Upper lobe of right lung (tissue), 1 donor: ENCODE data around the gene COMMD9. TPM values are rescaled to one million over a fixed set of nuclear protein-coding genes. Genes with fewer than 3 reads are reported as not detected.
A peak's percentile ranks its signal among the peaks of the same experiment; 100 is the strongest.
"Not testable (repeated sequence)": the region's sequence is repeated elsewhere in the genome, so short reads cannot be mapped to it uniquely, and the experiment has no call there.

ENCODE experiments used
- ATAC-seq: fragments of 200-7000 bp; cut with Tn5 transposase; one replicate; pipeline ENCODE4 v1.9.1; 2020; ENCODE audit warnings: mild to moderate bottlenecking, moderate library complexity
- DNase-seq: peaks from one replicate; pipeline ENCODE4 v3.0.0-alpha.2; 2020
- H3K27ac ChIP-seq: fragments of 200-600 bp; one replicate; pipeline ENCODE4 v1.8.0; 2022
- H3K27me3 ChIP-seq: fragments of 200-600 bp; one replicate; pipeline ENCODE4 v1.8.0; 2022; ENCODE audit warnings: mild to moderate bottlenecking
- H3K36me3 ChIP-seq: fragments of 200-600 bp; one replicate; pipeline ENCODE4 v1.8.0; 2022
- H3K4me1 ChIP-seq: fragments of 200-600 bp; one replicate; pipeline ENCODE4 v1.8.0; 2022
- H3K4me3 ChIP-seq: fragments of 200-600 bp; one replicate; pipeline ENCODE4 v1.8.0; 2022; ENCODE audit warnings: mild to moderate bottlenecking
- H3K9me3 ChIP-seq: fragments of 200-600 bp; one replicate; pipeline ENCODE4 v1.8.0; 2022
- CTCF ChIP-seq: fragments of 200-600 bp; IDR thresholded peaks from one replicate; pipeline ENCODE4 v1.8.0; 2022; ENCODE audit warnings: antibody characterized with exemption
- intact Hi-C: fragments of 100-400 bp; cut with DNase I; formaldehyde crosslinking; loops from one replicate; pipeline ENCODE4 v1.11.0; 2022
- total RNA-seq: library from RNA; stranded (reverse); fragmentation: NEBNext Ultra II Directional; extraction: Animal tissue kit (Norgen Biotek cat#: 25700); gene quantifications from one replicate; pipeline ENCODE4 v1.2.1, GENCODE V29; 2021
- donor health status: DM: no; HTN: yes; CAD: no; lungs with severe emphysema.

The COMMD9 gene
- total RNA-seq, 1 donor from 2014 or later = 74.5 TPM

- TF ChIP-seq CTCF = no peak
- H3K27me3 ChIP-seq = no peaks in the 10 kb centered on the region
- H3K27ac ChIP-seq = no peak overlapping the region
- H3K4me3 ChIP-seq = no peak overlapping the region
- no peaks in the 10 kb centered on the region for H3K4me1 ChIP-seq
- no peaks in the 10 kb centered on the region for H3K36me3 ChIP-seq
- DNase-seq = no peak
- intact Hi-C loops = no loop called here
- H3K9me3 ChIP-seq = no peaks in the 10 kb centered on the region
- ATAC-seq = peak; percentile 48
Measured at GRCh38 chr11:36326524-36327419, 37.5 kb upstream of the COMMD9 start.

- intact Hi-C loops, H3K9me3 ChIP-seq, H3K36me3 ChIP-seq, H3K4me3 ChIP-seq, ATAC-seq, H3K27me3 ChIP-seq, DNase-seq, H3K4me1 ChIP-seq, H3K27ac ChIP-seq: not testable (repeated sequence)
Measured at GRCh38 chr11:36325403-36325802, 36.2 kb upstream of the COMMD9 start.

GRCh38 chr11:36324956-36325355 lies 35.7 kb upstream of the COMMD9 start:
- H3K27me3 ChIP-seq, H3K36me3 ChIP-seq, H3K4me3 ChIP-seq, H3K27ac ChIP-seq, H3K4me1 ChIP-seq, H3K9me3 ChIP-seq, intact Hi-C loops, ATAC-seq, DNase-seq: not testable (repeated sequence)

GRCh38 chr11:36317992-36318391 lies 28.8 kb upstream of the COMMD9 start:
- intact Hi-C loops = no loop called here
- H3K27me3 ChIP-seq = no peaks in the 10 kb centered on the region
- no peak overlapping the region for H3K27ac ChIP-seq
- H3K36me3 ChIP-seq = no peaks in the 10 kb centered on the region
- no peaks in the 10 kb centered on the region for H3K9me3 ChIP-seq
- ATAC-seq (no peak), DNase-seq (no peak)
- no peak for TF ChIP-seq CTCF
- H3K4me1 ChIP-seq = no peaks in the 10 kb centered on the region
- H3K4me3 ChIP-seq = no peak overlapping the region

- TF ChIP-seq CTCF = no peak
- intact Hi-C loops = no loop called here
Measured at GRCh38 chr11:36316049-36316448, 26.8 kb upstream of the COMMD9 start.

GRCh38 chr11:36314434-36314767 lies 25.2 kb upstream of the COMMD9 start:
- H3K36me3 ChIP-seq = no peaks in the 10 kb centered on the region
- intact Hi-C loops = no loop called here
- no peaks in the 10 kb centered on the region for H3K4me1 ChIP-seq
- no peaks in the 10 kb centered on the region for H3K27me3 ChIP-seq
- no peak for TF ChIP-seq CTCF
- H3K9me3 ChIP-seq = no peaks in the 10 kb centered on the region
- no peak for DNase-seq
- no peak for ATAC-seq
- no peak overlapping the region for H3K4me3 ChIP-seq
- no peak overlapping the region for H3K27ac ChIP-seq

More at GRCh38 chr11:36316049-36316448, 26.8 kb upstream of the COMMD9 start:
- Histone ChIP-seq H3K9me3 (no peaks in the 10 kb centered on the region), H3K36me3 (no peaks in the 10 kb centered on the region), H3K4me1 (no peaks in the 10 kb centered on the region), H3K27ac (no peak overlapping the region), H3K27me3 (no peaks in the 10 kb centered on the region), H3K4me3 (no peak overlapping the region)
- DNase-seq = no peak
- no peak for ATAC-seq
